Activated CD4-positive, alpha-beta T cell treated with anti-CD3 and anti-CD28 coated beads for 36 hours (primary cell): ENCODE data around the gene CRYBB1. TPM values are rescaled to one million over a fixed set of nuclear protein-coding genes. Genes with fewer than 3 reads are reported as not detected.

Experiments
- ATAC-seq: fragments of 200-7000 bp; cut with Tn5 transposase; one replicate; pipeline ENCODE4 v1.10.0; 2021; ENCODE audit warnings: mild to moderate bottlenecking, moderate library complexity
- CTCF ChIA-PET: fragments of 350-600 bp; sonication (Branson Sonifier 250); formaldehyde crosslinking; loops from one replicate; lab custom pipeline; 2021; ENCODE audit warnings: antibody characterized with exemption; lab: Charles Lee
- POLR2A ChIA-PET: fragments of 350-600 bp; sonication (Branson Sonifier 250); formaldehyde crosslinking; loops from one replicate; lab custom pipeline; 2021; ENCODE audit warnings: antibody characterized with exemption, inconsistent platforms; lab: Charles Lee
- DNase-seq: peaks from one replicate; pipeline ENCODE4 v3.0.0-alpha.2; 2020
- H3K27ac Mint-ChIP-seq: one replicate; pipeline ENCODE4 v1.8.0; 2021; ENCODE audit warnings: mixed read lengths
- H3K27me3 Mint-ChIP-seq: one replicate; pipeline ENCODE4 v1.8.0; 2021; ENCODE audit warnings: mixed read lengths
- H3K36me3 Mint-ChIP-seq: one replicate; pipeline ENCODE4 v1.8.0; 2021; ENCODE audit warnings: low read depth, mixed read lengths
- H3K4me1 Mint-ChIP-seq: one replicate; pipeline ENCODE4 v1.8.0; 2021; ENCODE audit warnings: mixed read lengths
- H3K4me3 Mint-ChIP-seq: one replicate; pipeline ENCODE4 v1.8.0; 2021; ENCODE audit warnings: mild to moderate bottlenecking, moderate library complexity, mixed read lengths
- H3K9me3 Mint-ChIP-seq: one replicate; pipeline ENCODE4 v1.8.0; 2021; ENCODE audit warnings: low read depth, mixed read lengths
- intact Hi-C, 2 experiments: fragments of 100-400 bp; cut with DNase I in 1 of 2; cut with micrococcal nuclease in 1 of 2; formaldehyde crosslinking; loops; one replicate each; pipeline versions ENCODE4 v1.14.2 to v1.15.1; 2022 to 2024; cut with DNase I, micrococcal nuclease
- total RNA-seq, 2 experiments: library from RNA; stranded (reverse); gene quantifications; one replicate each; pipeline ENCODE4 v1.2.3, GENCODE V29; 2021

The CRYBB1 gene
- total RNA-seq, result not detected

- Mint-ChIP-seq H3K27me3 (peaks cover 2% of the 10 kb centered on the region), H3K36me3 (no peaks in the 10 kb centered on the region), H3K27ac (no peak within 1 kb of the TSS), H3K4me1 (no peaks in the 10 kb centered on the region), H3K9me3 (no peaks in the 10 kb centered on the region), H3K4me3 (no peak within 1 kb of the TSS)
- DNase-seq (no peak), ATAC-seq (no peak)
- ChIA-PET POLR2A (no interaction called here), CTCF (interaction anchor here (0.6 to 1.2 kb wide), 2 partner anchors 144 to 228 kb away, joined by 3 read pairs; no protein-coding TSS in a partner anchor)
- intact Hi-C loops, result no loop called here
Observed at GRCh38 chr22:26617271-26618199, at the start of gene CRYBB1. Gene CRYBB1, minus strand, starts transcription at chr22:26618027. Its CDS starts 1,708 bp downstream, at chr22:26616319.

GRCh38 chr22:26667140-26667539, 49.3 kb upstream of the CRYBB1 start:
- H3K27me3 Mint-ChIP-seq, result no peaks in the 10 kb centered on the region

GRCh38 chr22:26665813-26666231, 48.0 kb upstream of the CRYBB1 start:
- ChIA-PET POLR2A (interaction anchor here (1.0 kb wide), 1 partner anchor 183 kb away, joined by 4 read pairs; the partner anchor contains the start of genes HPS4 and SRRD), CTCF (interaction anchor here (0.5 to 2.9 kb wide), 14 partner anchors 8 to 1590 kb away, joined by 3 to 14 read pairs (median 4); partner anchors contain the start of gene TFIP11)
- Mint-ChIP-seq H3K4me1 (peaks cover 42% of the 10 kb centered on the region), H3K27me3 (no peaks in the 10 kb centered on the region), H3K27ac (peak overlapping the region; percentile 71), H3K9me3 (no peaks in the 10 kb centered on the region), H3K4me3 (no peak overlapping the region), H3K36me3 (no peaks in the 10 kb centered on the region)
- ATAC-seq, result peak; percentile 23
- no peak for DNase-seq
- intact Hi-C loops, result loop anchor here in 1 of 2 experiments (1.0 kb wide), 2 partner anchors 163 to 268 kb away; no protein-coding TSS in a partner anchor

More at GRCh38 chr22:26667140-26667539, 49.3 kb upstream of the CRYBB1 start:
- no peak overlapping the region for H3K27ac Mint-ChIP-seq
- H3K4me3 Mint-ChIP-seq, result no peak overlapping the region
- H3K36me3 Mint-ChIP-seq, result no peaks in the 10 kb centered on the region
- H3K9me3 Mint-ChIP-seq, result no peaks in the 10 kb centered on the region
- H3K4me1 Mint-ChIP-seq, result peaks cover 48% of the 10 kb centered on the region
- intact Hi-C loops, result no loop called here
- ChIA-PET CTCF (interaction anchor here (0.5 to 0.8 kb wide), 3 partner anchors 10 to 302 kb away, joined by 3 read pairs; partner anchors contain the start of gene MIAT), POLR2A (no interaction called here)
- DNase-seq (no peak), ATAC-seq (no peak)

GRCh38 chr22:26663374-26663923, 45.6 kb upstream of the CRYBB1 start:
- H3K27ac Mint-ChIP-seq, result no peak overlapping the region
- POLR2A ChIA-PET, result no interaction called here

GRCh38 chr22:26662160-26662559, 44.3 kb upstream of the CRYBB1 start:
- peaks cover 43% of the 10 kb centered on the region for H3K4me1 Mint-ChIP-seq
- no peak overlapping the region for H3K4me3 Mint-ChIP-seq
- no peak overlapping the region for H3K27ac Mint-ChIP-seq
- H3K27me3 Mint-ChIP-seq, result peaks cover 8% of the 10 kb centered on the region
- intact Hi-C loops, result no loop called here
- ChIA-PET CTCF (interaction anchor here (1.2 kb wide), 1 partner anchor 16 kb away, joined by 3 read pairs; no protein-coding TSS in a partner anchor), POLR2A (no interaction called here)
- no peaks in the 10 kb centered on the region for H3K36me3 Mint-ChIP-seq
- no peak for DNase-seq
- no peaks in the 10 kb centered on the region for H3K9me3 Mint-ChIP-seq
- ATAC-seq, result no peak

More at GRCh38 chr22:26663374-26663923, 45.6 kb upstream of the CRYBB1 start:
- H3K4me1 Mint-ChIP-seq, result peaks cover 34% of the 10 kb centered on the region
- H3K27me3 Mint-ChIP-seq, result no peaks in the 10 kb centered on the region
- CTCF ChIA-PET, result interaction anchor here (0.6 kb wide), 1 partner anchor 63 kb away, joined by 3 read pairs; no protein-coding TSS in a partner anchor
- no peak overlapping the region for H3K4me3 Mint-ChIP-seq
- intact Hi-C loops, result no loop called here
- no peak for ATAC-seq
- DNase-seq, result no peak
- H3K36me3 Mint-ChIP-seq, result no peaks in the 10 kb centered on the region
- H3K9me3 Mint-ChIP-seq, result no peaks in the 10 kb centered on the region

- intact Hi-C loops, result no loop called here
- Mint-ChIP-seq H3K27me3 (peaks cover 8% of the 10 kb centered on the region), H3K36me3 (no peaks in the 10 kb centered on the region), H3K27ac (no peak overlapping the region), H3K9me3 (no peaks in the 10 kb centered on the region), H3K4me1 (peaks cover 42% of the 10 kb centered on the region), H3K4me3 (no peak overlapping the region)
- POLR2A ChIA-PET, result interaction anchor here (0.7 kb wide), 1 partner anchor 64 kb away, joined by 3 read pairs; no protein-coding TSS in a partner anchor
- DNase-seq (no peak), ATAC-seq (no peak)
- CTCF ChIA-PET, result interaction anchor here (1.5 to 1.8 kb wide), 2 partner anchors 8 to 179 kb away, joined by 3 to 5 read pairs; no protein-coding TSS in a partner anchor
Observed at GRCh38 chr22:26660961-26661578, 43.2 kb upstream of the CRYBB1 start.

- intact Hi-C loops, result no loop called here
- CTCF ChIA-PET, result interaction anchor here (0.7 to 1.8 kb wide), 4 partner anchors 9 to 179 kb away, joined by 3 to 5 read pairs (median 4); no protein-coding TSS in a partner anchor
- Mint-ChIP-seq H3K4me1 (peaks cover 36% of the 10 kb centered on the region), H3K36me3 (no peaks in the 10 kb centered on the region), H3K27ac (no peak overlapping the region), H3K9me3 (no peaks in the 10 kb centered on the region), H3K4me3 (no peak overlapping the region), H3K27me3 (peaks cover 8% of the 10 kb centered on the region)
- DNase-seq (no peak), ATAC-seq (no peak)
- POLR2A ChIA-PET, result no interaction called here
Observed at GRCh38 chr22:26660356-26660755, 42.5 kb upstream of the CRYBB1 start.

GRCh38 chr22:26658671-26659478, 41.0 kb upstream of the CRYBB1 start:
- Mint-ChIP-seq H3K36me3 (no peaks in the 10 kb centered on the region), H3K27me3 (peaks cover 8% of the 10 kb centered on the region), H3K27ac (peak overlapping the region; percentile 82), H3K4me1 (peaks cover 23% of the 10 kb centered on the region), H3K9me3 (no peaks in the 10 kb centered on the region), H3K4me3 (peak overlapping the region; percentile 81)
- ChIA-PET CTCF (interaction anchor here (0.6 to 1.3 kb wide), 4 partner anchors 15 to 155 kb away, joined by 3 to 4 read pairs (median 3); no protein-coding TSS in a partner anchor), POLR2A (no interaction called here)
- DNase-seq, result peak; percentile 92
- peak; percentile 88 for ATAC-seq
- intact Hi-C loops, result loop anchor here (1.0 to 5.0 kb wide), 5 partner anchors 13 to 228 kb away; partner anchors contain the start of genes TPST2 (in 2 of the 2), HPS4 (in 1 of the 2) and SRRD (in 1 of the 2)

- H3K4me3 Mint-ChIP-seq, result peak overlapping the region; percentile 81
- peak overlapping the region; percentile 82 for H3K27ac Mint-ChIP-seq
- H3K27me3 Mint-ChIP-seq, result peaks cover 10% of the 10 kb centered on the region
- POLR2A ChIA-PET, result no interaction called here
- H3K36me3 Mint-ChIP-seq, result no peaks in the 10 kb centered on the region
- CTCF ChIA-PET, result interaction anchor here (0.7 kb wide), 1 partner anchor 14 kb away, joined by 3 read pairs; no protein-coding TSS in a partner anchor
- no peaks in the 10 kb centered on the region for H3K9me3 Mint-ChIP-seq
- DNase-seq (peak; percentile 27), ATAC-seq (peak; percentile 39)
- intact Hi-C loops, result loop anchor here in 1 of 2 experiments (5.0 kb wide), 1 partner anchor 66 kb away; the partner anchor contains the start of gene TPST2
- H3K4me1 Mint-ChIP-seq, result peaks cover 23% of the 10 kb centered on the region
Observed at GRCh38 chr22:26658161-26658560, 40.3 kb upstream of the CRYBB1 start.
